ENCODE data around the gene MYL6. TPM values are rescaled to one million over a fixed set of nuclear protein-coding genes. Genes with fewer than 3 reads are reported as not detected.
"Not testable (repeated sequence)": the region's sequence is repeated elsewhere in the genome, so short reads cannot be mapped to it uniquely, and the experiment has no call there.

MYL6 gene
- total RNA-seq (2014; rRNA removed; shearing (Covaris generic)) = 564 and 633 TPM in 2 replicates

DNA sequence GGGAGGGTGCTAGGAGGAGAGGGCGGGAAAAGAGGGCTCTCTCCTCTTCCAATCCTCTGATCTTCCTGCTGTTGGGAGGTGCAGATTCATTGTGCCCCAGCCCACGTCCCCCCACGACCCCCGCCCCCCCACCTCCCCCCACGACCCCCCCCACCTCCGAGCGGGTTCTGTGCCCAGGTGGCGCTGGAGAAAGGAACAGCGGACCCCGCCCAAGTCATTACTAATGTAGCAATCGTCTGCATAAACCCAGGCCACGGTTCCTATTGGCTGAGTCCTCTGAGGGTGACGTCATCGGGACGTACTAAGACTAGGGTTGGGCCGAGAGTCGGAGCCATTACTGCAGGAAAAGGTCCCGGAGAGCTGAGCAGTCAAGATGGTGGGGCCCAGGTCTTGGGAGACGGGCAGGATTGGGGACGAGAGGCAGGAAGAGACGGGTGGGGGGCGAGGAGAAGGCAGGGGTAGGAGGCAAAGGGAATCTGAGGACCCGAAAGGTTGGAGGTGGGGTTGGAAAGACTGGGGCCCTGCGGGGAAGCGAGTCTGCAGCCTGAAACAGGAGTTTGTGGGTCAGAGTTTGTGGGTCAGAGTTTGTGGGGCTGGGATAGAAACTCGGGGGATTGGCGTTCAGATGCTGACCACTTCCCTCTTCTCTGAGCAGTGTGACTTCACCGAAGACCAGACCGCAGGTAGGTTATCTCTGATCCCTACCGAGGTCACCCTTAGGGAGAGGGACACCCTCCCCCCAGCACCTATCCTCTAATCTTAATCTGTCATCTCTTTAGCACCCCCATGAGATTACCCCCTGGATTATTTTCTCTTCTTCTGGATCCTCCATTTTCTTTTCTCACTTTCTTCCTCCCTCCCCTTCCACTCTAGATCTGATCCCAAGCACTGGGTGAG is at the start of gene MYL6:
TSS of gene MYL6 (plus strand) at position 331 of the 897 bp plus-strand sequence. CDS start at position 374, 43 bp downstream.
- H3K4me1 ChIP-seq = peaks cover 36% of the 10 kb centered on the region
- H3K27ac ChIP-seq = peak within 1 kb of the TSS; percentile 83
- H3K4me3 ChIP-seq = peak within 1 kb of the TSS; percentile 78
- no peaks in the 10 kb centered on the region for H3K27me3 ChIP-seq
- peak; percentile 97 to 98 for DNase-seq
- no peaks in the 10 kb centered on the region for H3K9me3 ChIP-seq (replicated peaks)
- H3K36me3 ChIP-seq = peaks cover 47% of the 10 kb centered on the region

GRCh38 chr12:56110571-56110970 is 47.6 kb upstream of the MYL6 start:
- H3K36me3 ChIP-seq = peaks cover 75% of the 10 kb centered on the region
- peaks cover 11% of the 10 kb centered on the region; the same call in 1 of the 2 replicates for H3K4me1 ChIP-seq
- H3K27ac ChIP-seq = no peak overlapping the region
- no peaks in the 10 kb centered on the region for H3K27me3 ChIP-seq
- no peak for DNase-seq
- no peak overlapping the region for H3K4me3 ChIP-seq
- no peaks in the 10 kb centered on the region for H3K9me3 ChIP-seq (replicated peaks)

- Histone ChIP-seq H3K4me1 (peaks cover 8% of the 10 kb centered on the region), H3K4me3 (no peak overlapping the region), H3K9me3 (replicated peaks) (no peaks in the 10 kb centered on the region), H3K36me3 (peaks cover 56% of the 10 kb centered on the region), H3K27me3 (no peaks in the 10 kb centered on the region; the same call in 1 of the 2 replicates), H3K27ac (no peak overlapping the region)
- no peak for DNase-seq
Measured at GRCh38 chr12:56114084-56114483, 44.1 kb upstream of the MYL6 start.

GRCh38 chr12:56115329-56115728 is 42.8 kb upstream of the MYL6 start:
- Histone ChIP-seq H3K27me3 (no peaks in the 10 kb centered on the region; the same call in 1 of the 2 replicates), H3K4me3 (peak overlapping the region; percentile 73), H3K36me3 (peaks cover 43% of the 10 kb centered on the region), H3K9me3 (replicated peaks) (no peaks in the 10 kb centered on the region), H3K4me1 (peaks cover 20% of the 10 kb centered on the region), H3K27ac (peak overlapping the region; percentile 93)
- DNase-seq = peak; percentile 56 to 64

DNA sequence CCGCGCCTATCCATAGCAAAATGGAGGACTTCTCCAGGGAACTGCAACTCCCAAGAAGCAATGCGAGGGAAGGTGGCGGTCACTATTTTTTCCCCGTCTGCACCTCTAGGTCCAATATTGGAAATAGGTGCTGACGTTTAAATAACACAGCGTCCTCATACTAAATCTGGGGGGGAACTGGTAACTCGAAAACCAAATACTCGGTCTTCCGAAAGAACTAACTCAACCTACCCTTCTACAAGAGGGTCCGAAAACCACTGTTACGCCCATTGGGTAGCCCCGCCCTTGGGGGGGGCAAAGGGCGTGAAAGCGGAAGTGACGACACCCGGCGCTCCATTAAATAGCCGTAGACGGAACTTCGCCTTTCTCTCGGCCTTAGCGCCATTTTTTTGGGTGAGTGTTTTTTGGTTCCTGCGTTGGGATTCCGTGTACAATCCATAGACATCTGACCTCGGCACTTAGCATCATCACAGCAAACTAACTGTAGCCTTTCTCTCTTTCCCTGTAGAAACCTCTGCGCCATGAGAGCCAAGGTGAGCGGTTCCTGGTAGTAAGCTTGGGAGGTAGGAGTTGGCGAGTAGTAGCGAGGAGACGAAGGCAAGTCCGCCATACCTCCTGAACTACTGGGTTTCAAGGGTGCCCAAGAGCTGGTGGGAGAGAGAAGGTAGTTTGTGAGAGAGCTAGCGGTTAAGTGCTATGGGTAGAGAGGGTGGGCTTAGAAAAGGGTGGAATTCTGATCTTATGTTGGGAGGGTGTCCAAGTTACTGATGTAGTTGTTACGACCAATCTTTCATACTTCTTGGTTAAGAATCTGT is 41.7 kb upstream of the MYL6 start, which contains the start of gene RPL41:
TSS of gene RPL41 (plus strand) at position 367 of the 815 bp plus-strand sequence.
- peak; percentile 92 to 97 for DNase-seq
- Histone ChIP-seq H3K36me3 (peaks cover 32% of the 10 kb centered on the region), H3K4me1 (peaks cover 21% of the 10 kb centered on the region), H3K27ac (peak within 1 kb of the TSS; percentile 93), H3K9me3 (replicated peaks) (no peaks in the 10 kb centered on the region), H3K4me3 (peak within 1 kb of the TSS; percentile 73), H3K27me3 (no peaks in the 10 kb centered on the region; the same call in 1 of the 2 replicates)

- DNase-seq; H3K9me3 ChIP-seq (replicated peaks); H3K27me3 ChIP-seq: not testable (repeated sequence)
- Histone ChIP-seq H3K4me1 (peaks cover 21% of the 10 kb centered on the region), H3K27ac (peak overlapping the region; percentile 93), H3K4me3 (peak overlapping the region; percentile 73), H3K36me3 (peaks cover 25% of the 10 kb centered on the region)
Measured at GRCh38 chr12:56117082-56117706, 41.0 kb upstream of the MYL6 start.

GRCh38 chr12:56117778-56118687 is 40.1 kb upstream of the MYL6 start, which contains the start of gene ZC3H10:
ZC3H10 (plus strand) TSS chr12:56118266; CDS start chr12:56120563, 2,297 bp downstream.
- H3K4me1 ChIP-seq = peaks cover 21% of the 10 kb centered on the region
- no peaks in the 10 kb centered on the region for H3K9me3 ChIP-seq (replicated peaks)
- H3K27me3 ChIP-seq = no peaks in the 10 kb centered on the region; the same call in 1 of the 2 replicates
- peaks cover 19% of the 10 kb centered on the region for H3K36me3 ChIP-seq
- H3K4me3 ChIP-seq = peak within 1 kb of the TSS; percentile 73
- peak; percentile 99 for DNase-seq
- peak within 1 kb of the TSS; percentile 93 for H3K27ac ChIP-seq

GRCh38 chr12:56118688-56119357 is 39.3 kb upstream of the MYL6 start:
- H3K36me3 ChIP-seq = peaks cover 13% of the 10 kb centered on the region

DNA sequence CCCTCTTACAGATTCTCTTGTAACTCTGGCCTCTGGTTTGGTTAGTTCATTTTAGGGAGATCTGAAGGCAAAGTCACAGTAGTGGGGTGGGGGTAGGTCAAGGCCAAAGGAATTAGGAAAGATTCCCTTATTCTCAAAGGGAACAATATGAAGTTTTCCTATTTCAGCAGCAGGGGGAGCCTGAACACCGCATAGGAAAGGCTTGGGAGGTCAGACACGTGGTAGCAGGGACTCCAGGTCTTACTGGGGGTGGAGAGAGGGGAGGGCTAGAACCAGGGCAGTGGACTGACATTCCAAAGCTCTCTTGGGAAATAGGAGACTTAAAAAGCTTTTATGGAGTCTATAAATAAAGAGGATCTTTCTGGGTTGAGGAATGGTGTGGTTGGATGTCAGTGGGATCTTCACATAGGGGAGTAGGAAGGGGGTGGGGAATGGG is 38.8 kb upstream of the MYL6 start:
- peak; percentile 92 to 94 for DNase-seq
- Histone ChIP-seq H3K27ac (peak overlapping the region; percentile 4; the same call in 1 of the 2 replicates), H3K36me3 (peaks cover 13% of the 10 kb centered on the region), H3K4me3 (no peak overlapping the region), H3K27me3 (no peaks in the 10 kb centered on the region; the same call in 1 of the 2 replicates), H3K4me1 (peaks cover 21% of the 10 kb centered on the region), H3K9me3 (replicated peaks) (no peaks in the 10 kb centered on the region)

More at GRCh38 chr12:56118688-56119357, 39.3 kb upstream of the MYL6 start:
- Histone ChIP-seq H3K27me3 (no peaks in the 10 kb centered on the region; the same call in 1 of the 2 replicates), H3K9me3 (replicated peaks) (no peaks in the 10 kb centered on the region), H3K4me3 (peak overlapping the region; percentile 73), H3K4me1 (peaks cover 21% of the 10 kb centered on the region), H3K27ac (peak overlapping the region; percentile 20; the same call in 1 of the 2 replicates)
- no peak for DNase-seq

DNA sequence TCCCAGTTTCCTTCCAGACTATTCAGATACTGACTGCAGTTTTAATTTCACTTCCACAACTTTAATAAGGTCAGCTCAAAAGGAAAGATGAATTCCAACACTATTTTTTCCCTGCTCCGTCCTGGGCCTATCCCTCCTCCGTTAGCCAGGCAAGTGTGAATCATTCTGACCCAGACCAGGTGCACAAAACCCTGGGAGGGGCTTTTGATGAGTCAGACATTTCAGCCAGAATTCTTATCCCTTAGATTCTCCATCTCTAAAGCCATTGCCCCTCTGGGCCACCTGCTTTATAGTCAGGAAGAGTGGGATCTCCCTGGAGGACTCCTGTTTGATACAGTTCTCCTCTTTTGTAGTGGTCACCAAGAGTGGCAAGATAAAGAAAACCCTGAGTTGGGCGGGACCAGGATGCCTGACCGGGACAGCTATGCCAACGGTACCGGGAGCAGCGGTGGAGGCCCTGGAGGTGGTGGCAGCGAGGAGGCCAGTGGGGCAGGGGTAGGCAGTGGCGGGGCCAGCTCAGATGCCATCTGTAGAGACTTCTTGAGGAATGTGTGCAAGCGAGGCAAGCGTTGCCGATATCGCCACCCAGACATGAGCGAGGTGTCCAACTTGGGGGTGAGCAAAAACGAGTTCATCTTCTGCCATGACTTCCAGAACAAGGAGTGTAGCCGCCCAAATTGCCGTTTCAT is 37.9 kb upstream of the MYL6 start:
- Histone ChIP-seq H3K4me1 (peaks cover 19% of the 10 kb centered on the region), H3K27ac (peak overlapping the region; percentile 4; the same call in 1 of the 2 replicates), H3K27me3 (no peaks in the 10 kb centered on the region; the same call in 1 of the 2 replicates), H3K4me3 (no peak overlapping the region), H3K9me3 (replicated peaks) (no peaks in the 10 kb centered on the region), H3K36me3 (peaks cover 13% of the 10 kb centered on the region)
- DNase-seq = peak in 1 of 2 experiments; percentile 35

GRCh38 chr12:56121204-56121870 is 36.8 kb upstream of the MYL6 start:
- Histone ChIP-seq H3K27me3 (no peaks in the 10 kb centered on the region; the same call in 1 of the 2 replicates), H3K27ac (no peak overlapping the region), H3K36me3 (peaks cover 13% of the 10 kb centered on the region), H3K4me3 (no peak overlapping the region), H3K4me1 (peaks cover 18% of the 10 kb centered on the region), H3K9me3 (replicated peaks) (no peaks in the 10 kb centered on the region)
- no peak for DNase-seq

DNA sequence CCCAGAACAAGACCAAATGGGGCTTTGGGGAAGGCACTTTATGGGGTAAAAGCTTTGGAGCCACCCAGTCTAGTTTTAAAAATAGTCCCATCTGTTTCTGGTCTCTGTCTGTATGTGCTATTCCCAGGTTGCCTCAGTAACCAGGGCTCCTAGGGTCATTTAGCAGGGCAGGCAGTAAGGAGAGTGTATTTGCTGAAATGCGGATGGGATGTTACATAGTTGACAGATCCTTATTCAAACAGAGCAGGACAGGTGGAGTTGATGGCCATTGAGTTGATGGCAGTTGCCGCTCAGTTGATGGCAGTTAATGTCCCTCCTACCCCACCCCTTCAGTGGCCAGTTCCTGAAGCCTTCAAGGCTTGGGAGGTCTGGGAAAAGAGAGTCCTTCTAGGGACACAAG is 35.5 kb upstream of the MYL6 start:
- peaks cover 2% of the 10 kb centered on the region for H3K36me3 ChIP-seq
- H3K9me3 ChIP-seq (replicated peaks) = no peaks in the 10 kb centered on the region
- peaks cover 28% of the 10 kb centered on the region for H3K4me1 ChIP-seq
- H3K4me3 ChIP-seq = no peak overlapping the region
- H3K27ac ChIP-seq = no peak overlapping the region
- no peaks in the 10 kb centered on the region for H3K27me3 ChIP-seq
- no peak for DNase-seq

Data from SJCRH30 (cell line).